ENCODE data around the gene MUS81. TPM values are rescaled to one million over a fixed set of nuclear protein-coding genes. Genes with fewer than 3 reads are reported as not detected.
A peak's percentile ranks its signal among the peaks of the same experiment; 100 is the strongest.

Gene MUS81
- total and polyA plus RNA-seq, 2 of the 13 experiments (the other 11 are each of a cell fraction or from before 2014, with no cell fraction given) = 25.6 to 30.2 TPM

DNA sequence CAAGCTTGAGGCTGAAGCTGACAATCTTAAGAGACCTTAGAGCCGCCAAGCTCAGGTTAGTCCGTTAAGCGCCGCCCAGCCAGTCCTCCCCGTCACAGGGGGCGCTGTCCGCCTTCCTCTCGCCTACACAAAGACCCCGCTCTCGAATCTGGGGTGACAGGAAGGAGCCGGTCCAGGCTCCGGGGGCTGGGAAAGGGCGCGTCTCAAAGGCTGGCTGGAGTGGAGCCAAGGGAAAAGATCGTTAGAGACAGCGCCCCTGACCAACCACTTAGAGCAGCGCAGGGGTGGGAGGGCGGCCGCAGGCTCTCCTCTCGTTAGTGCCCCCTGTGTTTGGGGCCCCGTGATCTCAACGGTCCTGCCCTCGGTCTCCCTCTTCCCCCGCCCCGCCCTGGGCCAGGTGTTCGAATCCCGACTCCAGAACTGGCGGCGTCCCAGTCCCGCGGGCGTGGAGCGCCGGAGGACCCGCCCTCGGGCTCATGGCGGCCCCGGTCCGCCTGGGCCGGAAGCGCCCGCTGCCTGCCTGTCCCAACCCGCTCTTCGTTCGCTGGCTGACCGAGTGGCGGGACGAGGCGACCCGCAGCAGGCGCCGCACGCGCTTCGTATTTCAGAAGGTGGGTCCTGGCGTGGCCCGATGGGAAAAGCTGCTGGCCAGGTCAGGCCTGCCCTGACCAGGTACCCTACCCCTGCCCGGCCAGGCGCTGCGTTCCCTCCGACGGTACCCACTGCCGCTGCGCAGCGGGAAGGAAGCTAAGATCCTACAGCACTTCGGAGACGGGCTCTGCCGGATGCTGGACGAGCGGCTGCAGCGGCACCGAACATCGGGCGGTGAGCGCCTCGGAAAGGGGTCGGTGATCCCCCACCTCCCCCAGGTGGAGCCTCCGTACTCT is at the start of gene MUS81 (continued):
- TF ChIP-seq ZNF724P (CRISPR knock-in tag; IDR thresholded peaks at IDR 0.05; ENCODE audit: borderline replicate concordance) = 0 out of 2 replicates have a peak, but pooled peaks have one; percentile 32
- no peak for TF ChIP-seq ZSCAN22 (CRISPR knock-in tag; IDR thresholded peaks at IDR 0.05)
- peak; percentile 34; the same call in 1 of the 2 replicates for TF ChIP-seq ZNF674 (CRISPR knock-in tag; IDR thresholded peaks at IDR 0.05; ENCODE audit: low read depth)
- peak; percentile 38 for TF ChIP-seq U2AF1 (optimal IDR thresholded peaks at IDR 0.05; ENCODE audit: low read depth, low read length)
- TF ChIP-seq NFKB2 (CRISPR knock-in tag; IDR thresholded peaks at IDR 0.05; ENCODE audit: borderline replicate concordance) = no peak
- no peak for TF ChIP-seq STAT5B (CRISPR knock-in tag; IDR thresholded peaks at IDR 0.05)
- TF ChIP-seq U2AF2 (IDR thresholded peaks at IDR 0.05; ENCODE audit: low read depth, low read length) = no peak
- no peak for TF ChIP-seq ZNF383 (CRISPR knock-in tag; IDR thresholded peaks at IDR 0.05; ENCODE audit: borderline replicate concordance)
- TF ChIP-seq ZNF101 (CRISPR knock-in tag; IDR thresholded peaks at IDR 0.05; ENCODE audit: borderline replicate concordance, low read depth) = no peak
- no peak for TF ChIP-seq FLYWCH1 (CRISPR knock-in tag; IDR thresholded peaks at IDR 0.05)
- 0 out of 2 replicates have a peak, but pooled peaks have one; percentile 57 for TF ChIP-seq NRL (CRISPR knock-in tag; IDR thresholded peaks at IDR 0.05; ENCODE audit: borderline replicate concordance)
- TF ChIP-seq, protein P1, sequence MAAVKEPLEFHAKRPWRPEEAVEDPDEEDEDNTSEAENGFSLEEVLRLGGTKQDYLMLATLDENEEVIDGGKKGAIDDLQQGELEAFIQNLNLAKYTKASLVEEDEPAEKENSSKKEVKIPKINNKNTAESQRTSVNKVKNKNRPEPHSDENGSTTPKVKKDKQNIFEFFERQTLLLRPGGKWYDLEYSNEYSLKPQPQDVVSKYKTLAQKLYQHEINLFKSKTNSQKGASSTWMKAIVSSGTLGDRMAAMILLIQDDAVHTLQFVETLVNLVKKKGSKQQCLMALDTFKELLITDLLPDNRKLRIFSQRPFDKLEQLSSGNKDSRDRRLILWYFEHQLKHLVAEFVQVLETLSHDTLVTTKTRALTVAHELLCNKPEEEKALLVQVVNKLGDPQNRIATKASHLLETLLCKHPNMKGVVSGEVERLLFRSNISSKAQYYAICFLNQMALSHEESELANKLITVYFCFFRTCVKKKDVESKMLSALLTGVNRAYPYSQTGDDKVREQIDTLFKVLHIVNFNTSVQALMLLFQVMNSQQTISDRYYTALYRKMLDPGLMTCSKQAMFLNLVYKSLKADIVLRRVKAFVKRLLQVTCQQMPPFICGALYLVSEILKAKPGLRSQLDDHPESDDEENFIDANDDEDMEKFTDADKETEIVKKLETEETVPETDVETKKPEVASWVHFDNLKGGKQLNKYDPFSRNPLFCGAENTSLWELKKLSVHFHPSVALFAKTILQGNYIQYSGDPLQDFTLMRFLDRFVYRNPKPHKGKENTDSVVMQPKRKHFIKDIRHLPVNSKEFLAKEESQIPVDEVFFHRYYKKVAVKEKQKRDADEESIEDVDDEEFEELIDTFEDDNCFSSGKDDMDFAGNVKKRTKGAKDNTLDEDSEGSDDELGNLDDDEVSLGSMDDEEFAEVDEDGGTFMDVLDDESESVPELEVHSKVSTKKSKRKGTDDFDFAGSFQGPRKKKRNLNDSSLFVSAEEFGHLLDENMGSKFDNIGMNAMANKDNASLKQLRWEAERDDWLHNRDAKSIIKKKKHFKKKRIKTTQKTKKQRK (IDR thresholded peaks at IDR 0.05; ENCODE audit: low read length) = no peak
- TF ChIP-seq XRCC5 (optimal IDR thresholded peaks at IDR 0.05; ENCODE audit: low read length) = peak; percentile 95
- TF ChIP-seq CBX2 (IDR thresholded peaks at IDR 0.05; ENCODE audit: low read depth, low read length) = no peak
- TF ChIP-seq CBX2 (CRISPR knock-in tag; IDR thresholded peaks at IDR 0.05; ENCODE audit: low read depth) = peak; percentile 12; the same call in 1 of the 2 replicates
- peak; percentile 51; the same call in 1 of the 2 replicates for TF ChIP-seq TSC22D2 (CRISPR knock-in tag; IDR thresholded peaks at IDR 0.05; ENCODE audit: borderline replicate concordance)
- TF ChIP-seq, protein P2, sequence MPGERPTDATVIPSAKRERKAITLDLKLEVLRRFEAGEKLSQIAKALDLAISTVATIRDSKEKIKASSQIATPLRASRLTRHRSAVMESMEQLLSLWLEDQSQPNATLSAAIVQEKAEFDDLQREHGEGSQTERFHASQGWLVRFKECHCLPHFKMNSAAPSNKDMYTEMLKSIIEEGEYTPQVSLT (CRISPR knock-in tag; IDR thresholded peaks at IDR 0.05; ENCODE audit: borderline replicate concordance, low read depth) = no peak
- no peak; the same call in 1 of the 2 replicates for TF ChIP-seq ZNF678 (CRISPR knock-in tag; IDR thresholded peaks at IDR 0.05)
- peak; percentile 92 for TF ChIP-seq SNAI1 (CRISPR knock-in tag; IDR thresholded peaks at IDR 0.05; ENCODE audit: borderline replicate concordance)
- TF ChIP-seq KLF12 (CRISPR knock-in tag; IDR thresholded peaks at IDR 0.05; ENCODE audit: borderline replicate concordance) = peak; percentile 84; the same call in 1 of the 2 replicates
- no peak; the same call in 1 of the 2 replicates for TF ChIP-seq ZNF775 (CRISPR knock-in tag; IDR thresholded peaks at IDR 0.05; ENCODE audit: borderline replicate concordance)
- TF ChIP-seq, protein P3, sequence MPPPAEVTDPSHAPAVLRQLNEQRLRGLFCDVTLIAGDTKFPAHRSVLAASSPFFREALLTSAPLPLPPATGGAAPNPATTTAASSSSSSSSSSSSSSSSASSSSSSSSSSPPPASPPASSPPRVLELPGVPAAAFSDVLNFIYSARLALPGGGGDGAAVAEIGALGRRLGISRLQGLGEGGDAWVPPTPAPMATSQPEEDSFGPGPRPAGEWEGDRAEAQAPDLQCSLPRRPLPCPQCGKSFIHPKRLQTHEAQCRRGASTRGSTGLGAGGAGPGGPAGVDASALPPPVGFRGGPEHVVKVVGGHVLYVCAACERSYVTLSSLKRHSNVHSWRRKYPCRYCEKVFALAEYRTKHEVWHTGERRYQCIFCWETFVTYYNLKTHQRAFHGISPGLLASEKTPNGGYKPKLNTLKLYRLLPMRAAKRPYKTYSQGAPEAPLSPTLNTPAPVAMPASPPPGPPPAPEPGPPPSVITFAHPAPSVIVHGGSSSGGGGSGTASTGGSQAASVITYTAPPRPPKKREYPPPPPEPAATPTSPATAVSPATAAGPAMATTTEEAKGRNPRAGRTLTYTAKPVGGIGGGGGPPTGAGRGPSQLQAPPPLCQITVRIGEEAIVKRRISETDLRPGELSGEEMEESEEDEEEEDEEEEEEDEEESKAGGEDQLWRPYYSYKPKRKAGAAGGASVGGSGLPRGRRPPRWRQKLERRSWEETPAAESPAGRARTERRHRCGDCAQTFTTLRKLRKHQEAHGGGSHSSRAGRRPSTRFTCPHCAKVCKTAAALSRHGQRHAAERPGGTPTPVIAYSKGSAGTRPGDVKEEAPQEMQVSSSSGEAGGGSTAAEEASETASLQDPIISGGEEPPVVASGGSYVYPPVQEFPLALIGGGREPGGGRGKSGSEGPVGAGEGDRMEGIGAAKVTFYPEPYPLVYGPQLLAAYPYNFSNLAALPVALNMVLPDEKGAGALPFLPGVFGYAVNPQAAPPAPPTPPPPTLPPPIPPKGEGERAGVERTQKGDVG (CRISPR knock-in tag; IDR thresholded peaks at IDR 0.05; ENCODE audit: borderline replicate concordance) = no peak

Measured in HepG2 (cell line).